Endothelial cell (in vitro differentiated cells): Measurements from ENCODE around the gene NOS3. TPM values are rescaled to one million over a fixed set of nuclear protein-coding genes. Genes with fewer than 3 reads are reported as not detected.

ENCODE experiments used
- DNase-seq: peaks from one replicate; pipeline ENCODE4 v3.0.0; 2021; ENCODE audit warnings: low spot score
- H3K27ac Mint-ChIP-seq: one replicate; pipeline ENCODE4 v1.8.0; 2021; ENCODE audit warnings: mixed read lengths, inconsistent platforms; ENCODE audit not compliant: unreplicated experiment
- H3K27me3 Mint-ChIP-seq: one replicate; pipeline ENCODE4 v1.8.0; 2021; ENCODE audit warnings: mild to moderate bottlenecking, moderate library complexity, mixed read lengths, inconsistent platforms; ENCODE audit not compliant: unreplicated experiment
- H3K36me3 Mint-ChIP-seq: one replicate; pipeline ENCODE4 v1.8.0; 2021; ENCODE audit warnings: mild to moderate bottlenecking, low read depth, mixed read lengths, inconsistent platforms; ENCODE audit not compliant: unreplicated experiment
- H3K4me1 Mint-ChIP-seq: one replicate; pipeline ENCODE4 v1.8.0; 2021; ENCODE audit warnings: mild to moderate bottlenecking, mixed read lengths, inconsistent platforms; ENCODE audit not compliant: unreplicated experiment
- H3K4me3 Mint-ChIP-seq: one replicate; pipeline ENCODE4 v1.8.0; 2021; ENCODE audit warnings: mild to moderate bottlenecking, mixed read lengths, inconsistent platforms; ENCODE audit not compliant: unreplicated experiment
- H3K9me3 Mint-ChIP-seq: one replicate; pipeline ENCODE4 v1.8.0; 2021; ENCODE audit warnings: mixed read lengths, inconsistent platforms; ENCODE audit not compliant: unreplicated experiment
- total RNA-seq: library from RNA; stranded (reverse); fragmentation: NEBNext Ultra II Directional; extraction: Animal tissue kit (Norgen Biotek cat#: 25700); gene quantifications from one replicate; pipeline ENCODE4 v1.2.1, GENCODE V29; 2021; ENCODE audit not compliant: unreplicated experiment
- TF ChIP-seq, protein P1 (sequence below): fragments of 200-600 bp; sonication (generic); IDR thresholded peaks from one replicate; pipeline ENCODE4 v1.5.0; 2021; ENCODE audit warnings: antibody characterized with exemption; ENCODE audit not compliant: unreplicated experiment

NOS3 gene
- total RNA-seq, 1 donor from 2014 or later: 102 TPM

DNA sequence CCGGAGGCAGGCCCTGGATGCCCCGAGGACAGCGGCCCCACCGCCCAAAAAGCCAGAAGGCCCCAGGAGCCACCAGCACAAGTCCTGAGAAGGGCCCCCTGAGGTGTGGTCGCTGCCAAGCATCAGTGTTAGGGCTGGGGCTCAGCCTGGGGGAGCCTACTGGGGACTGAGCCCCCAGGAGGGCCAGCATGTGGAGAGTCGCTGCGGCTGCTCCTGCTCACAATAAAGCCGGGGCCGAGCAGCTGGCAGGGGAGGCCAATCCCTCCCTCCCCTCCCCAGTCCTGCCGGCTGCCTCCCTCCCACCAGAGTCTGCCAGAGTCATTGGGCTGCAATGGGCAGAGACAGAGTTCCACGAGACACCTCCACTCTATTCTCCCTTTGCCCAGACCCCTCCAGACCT, 54.4 kb downstream of the NOS3 start:
- Mint-ChIP-seq H3K27ac (no peak overlapping the region), H3K36me3 (no peaks in the 10 kb centered on the region), H3K27me3 (peaks cover 20% of the 10 kb centered on the region), H3K4me3 (no peak overlapping the region), H3K9me3 (no peaks in the 10 kb centered on the region), H3K4me1 (peaks cover 7% of the 10 kb centered on the region)
- TF ChIP-seq, protein P1, sequence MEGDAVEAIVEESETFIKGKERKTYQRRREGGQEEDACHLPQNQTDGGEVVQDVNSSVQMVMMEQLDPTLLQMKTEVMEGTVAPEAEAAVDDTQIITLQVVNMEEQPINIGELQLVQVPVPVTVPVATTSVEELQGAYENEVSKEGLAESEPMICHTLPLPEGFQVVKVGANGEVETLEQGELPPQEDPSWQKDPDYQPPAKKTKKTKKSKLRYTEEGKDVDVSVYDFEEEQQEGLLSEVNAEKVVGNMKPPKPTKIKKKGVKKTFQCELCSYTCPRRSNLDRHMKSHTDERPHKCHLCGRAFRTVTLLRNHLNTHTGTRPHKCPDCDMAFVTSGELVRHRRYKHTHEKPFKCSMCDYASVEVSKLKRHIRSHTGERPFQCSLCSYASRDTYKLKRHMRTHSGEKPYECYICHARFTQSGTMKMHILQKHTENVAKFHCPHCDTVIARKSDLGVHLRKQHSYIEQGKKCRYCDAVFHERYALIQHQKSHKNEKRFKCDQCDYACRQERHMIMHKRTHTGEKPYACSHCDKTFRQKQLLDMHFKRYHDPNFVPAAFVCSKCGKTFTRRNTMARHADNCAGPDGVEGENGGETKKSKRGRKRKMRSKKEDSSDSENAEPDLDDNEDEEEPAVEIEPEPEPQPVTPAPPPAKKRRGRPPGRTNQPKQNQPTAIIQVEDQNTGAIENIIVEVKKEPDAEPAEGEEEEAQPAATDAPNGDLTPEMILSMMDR: no peak
- DNase-seq: no peak

DNA sequence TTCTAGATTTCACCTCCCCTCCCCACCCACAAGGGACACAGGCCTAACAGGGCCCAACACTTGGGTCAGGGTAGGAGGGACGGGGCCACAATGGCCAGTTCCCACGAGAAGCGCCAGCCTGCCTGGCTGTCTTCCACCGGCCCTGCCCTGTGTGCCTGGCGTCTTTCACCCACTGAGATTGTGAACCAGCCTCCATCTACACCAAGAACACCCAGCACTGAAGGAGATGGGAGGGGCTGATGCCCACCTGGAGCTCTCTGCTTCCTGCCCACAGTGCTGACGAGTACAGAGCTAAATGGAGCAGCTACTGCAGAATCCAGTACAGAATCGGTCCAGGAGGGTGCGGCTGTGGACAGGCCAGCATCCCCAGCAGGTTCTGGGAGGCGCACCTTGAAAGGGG, 55.1 kb downstream of the NOS3 start:
- no peak for DNase-seq
- peaks cover 20% of the 10 kb centered on the region for H3K27me3 Mint-ChIP-seq
- no peak overlapping the region for H3K27ac Mint-ChIP-seq
- H3K9me3 Mint-ChIP-seq: no peaks in the 10 kb centered on the region
- H3K4me1 Mint-ChIP-seq: peaks cover 7% of the 10 kb centered on the region
- no peak overlapping the region for H3K4me3 Mint-ChIP-seq
- TF ChIP-seq, protein P1: no peak
- no peaks in the 10 kb centered on the region for H3K36me3 Mint-ChIP-seq

DNA sequence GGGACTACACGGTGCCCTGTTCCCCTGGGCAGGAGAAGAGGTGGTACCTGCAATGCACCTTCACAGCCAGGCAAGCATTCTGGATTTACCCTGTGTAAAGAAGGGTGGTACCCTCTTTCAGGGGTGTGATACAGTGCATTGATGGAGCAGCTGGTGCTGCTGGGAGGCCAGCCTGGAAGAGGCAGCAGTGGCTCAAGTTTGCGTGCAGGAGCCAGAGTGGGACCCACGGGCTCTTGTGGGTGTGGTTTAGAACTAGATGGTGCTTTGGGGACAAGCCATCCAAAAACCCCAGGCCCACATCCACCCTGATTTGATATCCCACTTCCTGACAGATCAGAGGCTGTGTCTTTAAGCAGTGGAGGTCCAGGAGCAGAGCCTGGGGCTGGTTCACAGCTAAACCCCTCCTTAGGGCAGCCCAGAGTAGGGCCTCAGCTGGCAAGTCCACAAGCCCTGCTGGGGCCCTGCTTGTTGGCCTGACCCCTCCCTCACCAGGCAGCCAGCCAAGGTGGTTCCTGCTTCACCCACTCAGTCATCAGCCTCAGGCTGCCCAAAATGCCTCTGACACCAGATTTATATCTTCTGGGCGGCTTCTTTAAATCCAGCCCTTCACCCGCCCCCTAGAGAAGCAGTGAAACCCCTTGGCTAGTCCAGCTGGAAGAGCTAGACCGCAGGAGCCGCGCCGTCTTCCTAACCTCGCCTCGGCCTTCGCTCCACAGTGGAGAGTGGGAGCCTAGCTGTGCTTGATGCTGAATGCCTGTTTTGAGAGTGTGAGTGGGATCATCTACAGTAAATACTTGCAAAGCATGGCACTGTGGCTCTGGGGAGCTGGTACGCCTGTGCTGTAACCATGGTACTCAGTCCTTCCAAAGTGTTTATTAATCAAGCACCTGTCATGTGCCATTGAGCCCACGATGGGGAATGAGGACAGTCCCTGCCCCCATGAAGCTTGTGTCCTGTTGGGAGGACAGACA, 56.1 kb downstream of the NOS3 start:
- H3K4me1 Mint-ChIP-seq: peaks cover 7% of the 10 kb centered on the region
- no peak overlapping the region for H3K27ac Mint-ChIP-seq
- no peaks in the 10 kb centered on the region for H3K36me3 Mint-ChIP-seq

DNA sequence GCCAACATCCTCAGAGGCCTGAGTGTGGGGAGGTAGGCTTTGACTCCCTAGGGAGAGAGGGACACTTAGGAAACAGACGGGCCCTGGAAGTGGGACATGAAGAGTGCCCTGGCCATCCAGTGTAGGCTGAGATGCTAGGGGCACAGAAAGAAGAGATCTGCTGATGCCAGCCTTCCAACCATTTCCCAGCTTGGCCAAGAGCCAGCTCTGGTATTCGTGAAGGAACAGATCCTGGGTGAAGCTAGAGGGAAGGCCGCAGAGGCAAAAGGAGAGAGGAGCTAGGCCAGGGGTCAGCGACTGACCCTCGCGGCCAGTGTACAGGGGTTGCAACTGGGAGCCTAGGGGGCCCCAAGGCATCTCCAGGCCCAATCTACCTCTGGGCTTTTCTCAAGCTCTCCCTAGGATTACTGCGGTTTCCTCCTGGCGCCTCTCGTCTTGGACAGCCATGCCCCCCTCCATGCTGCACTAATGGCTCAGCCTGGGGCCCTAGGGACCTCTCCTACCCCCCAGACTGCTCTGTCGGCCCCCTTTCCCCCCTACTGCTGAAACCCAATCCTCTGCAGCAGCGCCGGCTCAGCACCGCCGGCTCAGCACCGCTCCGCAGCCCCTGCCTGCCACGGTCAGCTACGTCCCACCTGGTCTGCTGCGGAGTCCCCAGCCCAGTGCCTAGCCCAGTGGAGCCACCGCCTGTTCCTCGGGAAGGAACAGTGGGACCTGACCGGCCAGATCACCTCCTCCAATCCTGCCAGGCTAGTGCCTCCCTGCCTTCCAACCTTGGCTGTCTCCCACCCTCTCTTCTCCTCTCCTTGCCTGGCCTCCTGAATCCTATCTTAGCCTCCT, 57.4 kb downstream of the NOS3 start, which contains the start of gene ASIC3:
Gene ASIC3, plus strand, starts transcription at position 556 of the 840 bp plus-strand sequence. CDS start 355 bp downstream, outside the sequence.
- Mint-ChIP-seq H3K27ac (no peak within 1 kb of the TSS), H3K27me3 (peaks cover 25% of the 10 kb centered on the region), H3K4me3 (no peak within 1 kb of the TSS), H3K9me3 (no peaks in the 10 kb centered on the region), H3K4me1 (peaks cover 14% of the 10 kb centered on the region), H3K36me3 (peaks cover 6% of the 10 kb centered on the region)
- no peak for DNase-seq
- TF ChIP-seq, protein P1: no peak

More for the DNA sequence above, 56.1 kb downstream of the NOS3 start:
- H3K9me3 Mint-ChIP-seq: no peaks in the 10 kb centered on the region
- DNase-seq: no peak
- TF ChIP-seq, protein P1: no peak
- peaks cover 20% of the 10 kb centered on the region for H3K27me3 Mint-ChIP-seq
- no peak overlapping the region for H3K4me3 Mint-ChIP-seq
